OCI-LY7 (cell line): Measurements from ENCODE around the gene PPP1R9A. TPM values are rescaled to one million over a fixed set of nuclear protein-coding genes. Genes with fewer than 3 reads are reported as not detected.

Experiments used
- BruUV-seq: library from RNA; stranded (reverse); fragments of 400-500 nt; replicated peaks from 2 replicates; lab custom pipeline; 2021; lab: Mats Ljungman, UMichigan
- CTCF ChIA-PET: fragments of 300-600 bp; sonication (Branson Sonifier 250); formaldehyde crosslinking; loops from one replicate; lab custom pipeline; 2022; ENCODE audit warnings: antibody characterized with exemption; ENCODE audit not compliant: unreplicated experiment; lab: Charles Lee
- POLR2A ChIA-PET: fragments of 300-600 bp; sonication (Branson Sonifier 250); formaldehyde crosslinking; loops from one replicate; lab custom pipeline; 2022; ENCODE audit warnings: antibody characterized with exemption; lab: Charles Lee
- DNase-seq: peaks from one replicate; pipeline ENCODE4 v3.0.0-alpha.2; 2015; ENCODE audit warnings: low spot score
- H2AFZ ChIP-seq: fragments of 200-600 bp; sonication (generic), shearing (Covaris generic); 2 replicates; pipeline ENCODE4 v1.6.1; 2014; ENCODE audit warnings: mild to moderate bottlenecking, antibody characterized with exemption, low read length, moderate library complexity
- H3K27ac ChIP-seq: fragments of 200-600 bp; sonication (generic); 2 replicates; pipeline ENCODE4 v1.5.1; 2014; ENCODE audit warnings: mixed run types, low read depth, mild to moderate bottlenecking, moderate library complexity, low read length, inconsistent platforms; ENCODE audit not compliant: poor library complexity, severe bottlenecking
- H3K36me3 ChIP-seq: fragments of 200-600 bp; sonication (generic); 2 replicates; pipeline ENCODE4 v1.6.1; 2014; ENCODE audit warnings: mild to moderate bottlenecking, antibody characterized with exemption, low read length, moderate library complexity, mixed read lengths; ENCODE audit not compliant: insufficient read depth
- H3K4me1 ChIP-seq: fragments of 200-600 bp; sonication (generic); 2 replicates; pipeline ENCODE4 v1.5.1; 2014; ENCODE audit warnings: mild to moderate bottlenecking, low read length; ENCODE audit not compliant: insufficient read depth, poor library complexity, severe bottlenecking
- H3K4me2 ChIP-seq: fragments of 200-600 bp; sonication (generic); 2 replicates; pipeline ENCODE4 v1.6.1; 2014; ENCODE audit warnings: mild to moderate bottlenecking, low read length
- H3K4me3 ChIP-seq: fragments of 200-600 bp; sonication (generic); 2 replicates; pipeline ENCODE4 v1.5.1; 2014; ENCODE audit warnings: mild to moderate bottlenecking, low read depth, low read length; ENCODE audit not compliant: poor library complexity, severe bottlenecking
- H3K79me2 ChIP-seq: fragments of 200-600 bp; sonication (generic); 2 replicates; pipeline ENCODE4 v1.6.1; 2016; ENCODE audit warnings: low read depth, mild to moderate bottlenecking, low read length, moderate library complexity, mixed read lengths; ENCODE audit not compliant: insufficient read depth
- H3K9me2 ChIP-seq: fragments of 200-600 bp; sonication (generic); 2 replicates; pipeline ENCODE4 v1.6.1; 2016; ENCODE audit warnings: mild to moderate bottlenecking, low read length, mixed read lengths; ENCODE audit not compliant: insufficient read depth
- H3K9me3 ChIP-seq: fragments of 200-600 bp; sonication (generic); 2 replicates; pipeline ENCODE4 v1.6.1; 2014; ENCODE audit warnings: mild to moderate bottlenecking, mixed run types, low read length, mixed read lengths
- H4K20me1 ChIP-seq: fragments of 200-600 bp; sonication (generic); 2 replicates; pipeline ENCODE4 v1.6.1; 2014; ENCODE audit warnings: mild to moderate bottlenecking, antibody characterized with exemption, low read length, moderate library complexity, mixed read lengths; ENCODE audit not compliant: insufficient read depth
- EZH2phosphoT487 ChIP-seq: fragments of 200-600 bp; sonication (generic); IDR thresholded peaks from 2 replicates; pipeline ENCODE4 v1.6.1; 2018; ENCODE audit warnings: low read depth, borderline replicate concordance, mild to moderate bottlenecking, mixed run types, antibody characterized with exemption, low read length, moderate library complexity, mixed read lengths
- intact Hi-C: fragments of 100-400 bp; cut with micrococcal nuclease; formaldehyde crosslinking; loops from one replicate; pipeline ENCODE4 v1.10.0; 2022; ENCODE audit not compliant: unreplicated experiment
- total RNA-seq, 2 experiments: library from RNA; depleted of rRNA in 1 of 2; stranded (reverse); fragments of >200 nt in 1 of 2; shearing (Covaris generic) in 1 of 2; gene quantifications; 2 replicates each; pipeline ENCODE4 v1.2.3, GENCODE V29; 2014 to 2022
- TF ChIP-seq, protein P1 (sequence below): fragments of 200-600 bp; sonication (generic); conservative IDR thresholded peaks from 2 replicates; pipeline ENCODE4 v1.5.1; 2014; ENCODE audit warnings: mild to moderate bottlenecking, antibody characterized with exemption, low read length, moderate library complexity, mixed read lengths

PPP1R9A gene
- total RNA-seq, 2 experiments from 2014 or later, result not detected

DNA sequence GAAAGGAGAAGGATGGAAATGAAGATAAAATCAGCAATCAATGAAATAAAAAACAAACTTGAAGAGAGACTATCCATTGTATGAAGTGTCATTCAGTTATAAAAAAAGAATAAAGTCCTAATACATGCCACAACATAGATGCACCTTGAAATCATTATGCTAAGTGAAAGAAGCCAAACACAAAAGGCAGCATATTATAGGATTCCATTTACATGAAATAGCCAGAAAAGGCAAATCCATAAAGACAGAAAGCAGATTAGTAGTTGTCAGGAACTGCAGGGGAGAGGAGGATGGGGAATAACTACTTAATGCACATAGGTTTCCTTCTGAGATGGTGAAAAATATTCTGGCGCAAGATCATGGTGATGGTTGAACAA, 423.6 kb downstream of the PPP1R9A start:
- TF ChIP-seq, protein P1, sequence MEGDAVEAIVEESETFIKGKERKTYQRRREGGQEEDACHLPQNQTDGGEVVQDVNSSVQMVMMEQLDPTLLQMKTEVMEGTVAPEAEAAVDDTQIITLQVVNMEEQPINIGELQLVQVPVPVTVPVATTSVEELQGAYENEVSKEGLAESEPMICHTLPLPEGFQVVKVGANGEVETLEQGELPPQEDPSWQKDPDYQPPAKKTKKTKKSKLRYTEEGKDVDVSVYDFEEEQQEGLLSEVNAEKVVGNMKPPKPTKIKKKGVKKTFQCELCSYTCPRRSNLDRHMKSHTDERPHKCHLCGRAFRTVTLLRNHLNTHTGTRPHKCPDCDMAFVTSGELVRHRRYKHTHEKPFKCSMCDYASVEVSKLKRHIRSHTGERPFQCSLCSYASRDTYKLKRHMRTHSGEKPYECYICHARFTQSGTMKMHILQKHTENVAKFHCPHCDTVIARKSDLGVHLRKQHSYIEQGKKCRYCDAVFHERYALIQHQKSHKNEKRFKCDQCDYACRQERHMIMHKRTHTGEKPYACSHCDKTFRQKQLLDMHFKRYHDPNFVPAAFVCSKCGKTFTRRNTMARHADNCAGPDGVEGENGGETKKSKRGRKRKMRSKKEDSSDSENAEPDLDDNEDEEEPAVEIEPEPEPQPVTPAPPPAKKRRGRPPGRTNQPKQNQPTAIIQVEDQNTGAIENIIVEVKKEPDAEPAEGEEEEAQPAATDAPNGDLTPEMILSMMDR, result no peak
- no peak for TF ChIP-seq EZH2phosphoT487
- no peak overlapping the region for H3K4me3 ChIP-seq
- no peak for DNase-seq
- ChIA-PET POLR2A (no interaction called here), CTCF (no interaction called here)
- BruUV-seq, result no TSS peak
- H2AFZ ChIP-seq, result no peak overlapping the region
- H3K36me3 ChIP-seq, result no peaks in the 10 kb centered on the region
- no peaks in the 10 kb centered on the region for H3K79me2 ChIP-seq
- no peaks in the 10 kb centered on the region for H3K4me1 ChIP-seq
- H4K20me1 ChIP-seq, result no peaks in the 10 kb centered on the region
- H3K4me2 ChIP-seq, result no peak overlapping the region
- intact Hi-C loops, result no loop called here
- no peaks in the 10 kb centered on the region for H3K9me3 ChIP-seq
- H3K27ac ChIP-seq, result no peak overlapping the region
- no peaks in the 10 kb centered on the region for H3K9me2 ChIP-seq

DNA sequence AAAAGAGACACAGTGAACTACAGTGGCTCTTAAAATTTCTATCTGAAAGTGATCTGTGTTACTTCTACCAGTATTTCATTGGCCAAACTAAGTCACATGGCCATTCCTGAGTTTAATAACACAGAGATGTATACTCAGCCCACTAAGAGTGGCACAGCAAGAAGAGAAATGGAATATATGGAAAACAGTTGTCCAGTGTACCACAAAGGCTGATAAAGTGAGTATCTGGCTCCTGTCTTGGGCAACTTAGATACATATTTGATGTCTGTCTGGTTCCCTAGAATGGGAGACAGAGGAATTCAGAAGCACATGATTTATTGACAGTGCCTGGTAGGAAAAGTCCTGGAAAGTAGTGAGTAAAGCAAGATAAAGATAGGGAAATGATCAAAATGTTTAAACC, 427.1 kb downstream of the PPP1R9A start:
- CTCF ChIA-PET, result no interaction called here
- intact Hi-C loops, result no loop called here
- no TSS peak for BruUV-seq
- H3K4me2 ChIP-seq, result no peak overlapping the region
- TF ChIP-seq, protein P1, result no peak
- TF ChIP-seq EZH2phosphoT487, result no peak
- H3K4me1 ChIP-seq, result no peaks in the 10 kb centered on the region
- no peak overlapping the region for H3K4me3 ChIP-seq
- no peaks in the 10 kb centered on the region for H3K9me3 ChIP-seq
- H4K20me1 ChIP-seq, result no peaks in the 10 kb centered on the region
- H2AFZ ChIP-seq, result no peak overlapping the region
- H3K36me3 ChIP-seq, result no peaks in the 10 kb centered on the region
- no peaks in the 10 kb centered on the region for H3K79me2 ChIP-seq
- no peaks in the 10 kb centered on the region for H3K9me2 ChIP-seq
- POLR2A ChIA-PET, result no interaction called here
- H3K27ac ChIP-seq, result no peak overlapping the region
- no peak for DNase-seq

DNA sequence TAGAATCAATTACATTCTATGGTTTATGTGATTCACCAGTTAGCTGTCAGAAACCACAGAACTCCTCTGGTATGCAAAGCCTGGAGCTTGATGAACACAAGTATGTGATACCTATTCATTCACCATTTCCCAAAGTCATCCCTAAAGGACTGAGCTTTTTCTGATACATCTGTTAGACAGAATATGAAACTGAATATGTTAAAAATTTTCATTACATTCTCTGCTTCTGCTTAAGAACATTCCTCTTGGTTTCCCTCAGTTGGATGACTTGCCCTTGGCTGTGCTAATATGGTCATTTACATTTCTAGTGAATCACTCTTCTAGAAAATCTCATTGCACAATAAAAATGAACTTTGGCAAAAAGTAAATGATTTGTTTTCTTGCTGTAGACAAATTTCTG, 427.7 kb downstream of the PPP1R9A start:
- TF ChIP-seq, protein P1, result no peak
- no peak for TF ChIP-seq EZH2phosphoT487
- intact Hi-C loops, result no loop called here
- no TSS peak for BruUV-seq
- no peak for DNase-seq
- Histone ChIP-seq H3K79me2 (no peaks in the 10 kb centered on the region), H2AFZ (no peak overlapping the region), H3K4me3 (no peak overlapping the region), H3K9me2 (no peaks in the 10 kb centered on the region), H3K36me3 (no peaks in the 10 kb centered on the region), H3K4me2 (no peak overlapping the region), H4K20me1 (no peaks in the 10 kb centered on the region), H3K27ac (no peak overlapping the region), H3K9me3 (no peaks in the 10 kb centered on the region), H3K4me1 (no peaks in the 10 kb centered on the region)
- CTCF ChIA-PET, result no interaction called here
- POLR2A ChIA-PET, result no interaction called here
